Measurements from ENCODE around the gene SLC25A29.

The SLC25A29 gene

GRCh38 chr14:100292776-100293461, 13.3 kb downstream of the SLC25A29 start:
- H3K36me3 Mint-ChIP-seq (ENCODE audit: low read depth), result peaks cover 16% of the 10 kb centered on the region
- peaks cover 3% of the 10 kb centered on the region for H3K27me3 Mint-ChIP-seq (ENCODE audit: low read depth)
- TF ChIP-seq, protein P1, sequence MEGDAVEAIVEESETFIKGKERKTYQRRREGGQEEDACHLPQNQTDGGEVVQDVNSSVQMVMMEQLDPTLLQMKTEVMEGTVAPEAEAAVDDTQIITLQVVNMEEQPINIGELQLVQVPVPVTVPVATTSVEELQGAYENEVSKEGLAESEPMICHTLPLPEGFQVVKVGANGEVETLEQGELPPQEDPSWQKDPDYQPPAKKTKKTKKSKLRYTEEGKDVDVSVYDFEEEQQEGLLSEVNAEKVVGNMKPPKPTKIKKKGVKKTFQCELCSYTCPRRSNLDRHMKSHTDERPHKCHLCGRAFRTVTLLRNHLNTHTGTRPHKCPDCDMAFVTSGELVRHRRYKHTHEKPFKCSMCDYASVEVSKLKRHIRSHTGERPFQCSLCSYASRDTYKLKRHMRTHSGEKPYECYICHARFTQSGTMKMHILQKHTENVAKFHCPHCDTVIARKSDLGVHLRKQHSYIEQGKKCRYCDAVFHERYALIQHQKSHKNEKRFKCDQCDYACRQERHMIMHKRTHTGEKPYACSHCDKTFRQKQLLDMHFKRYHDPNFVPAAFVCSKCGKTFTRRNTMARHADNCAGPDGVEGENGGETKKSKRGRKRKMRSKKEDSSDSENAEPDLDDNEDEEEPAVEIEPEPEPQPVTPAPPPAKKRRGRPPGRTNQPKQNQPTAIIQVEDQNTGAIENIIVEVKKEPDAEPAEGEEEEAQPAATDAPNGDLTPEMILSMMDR (IDR thresholded peaks at IDR 0.05; ENCODE audit: unreplicated experiment in 3 of 3), result no peak
- H3K27ac Mint-ChIP-seq, result no peak overlapping the region
- H3K9me3 Mint-ChIP-seq, result no peaks in the 10 kb centered on the region
- no peak overlapping the region for H3K4me3 Mint-ChIP-seq
- peaks cover 21% of the 10 kb centered on the region for H3K4me1 Mint-ChIP-seq

- Mint-ChIP-seq H3K36me3 (ENCODE audit: low read depth) (peaks cover 16% of the 10 kb centered on the region), H3K4me3 (no peak overlapping the region), H3K9me3 (no peaks in the 10 kb centered on the region), H3K4me1 (peaks cover 21% of the 10 kb centered on the region), H3K27me3 (ENCODE audit: low read depth) (peaks cover 3% of the 10 kb centered on the region), H3K27ac (no peak overlapping the region)
- TF ChIP-seq, protein P1 (IDR thresholded peaks at IDR 0.05; ENCODE audit: unreplicated experiment in 3 of 3), result no peak
Observed at GRCh38 chr14:100292301-100292775, 13.9 kb downstream of the SLC25A29 start.

- peaks cover 17% of the 10 kb centered on the region for H3K4me1 Mint-ChIP-seq
- H3K27me3 Mint-ChIP-seq (ENCODE audit: low read depth), result peaks cover 3% of the 10 kb centered on the region
- TF ChIP-seq, protein P1 (IDR thresholded peaks at IDR 0.05; ENCODE audit: unreplicated experiment in 3 of 3), result no peak
- H3K27ac Mint-ChIP-seq, result no peak overlapping the region
- H3K4me3 Mint-ChIP-seq, result no peak overlapping the region
- peaks cover 16% of the 10 kb centered on the region for H3K36me3 Mint-ChIP-seq (ENCODE audit: low read depth)
- no peaks in the 10 kb centered on the region for H3K9me3 Mint-ChIP-seq
Observed at GRCh38 chr14:100291305-100292075, 14.8 kb downstream of the SLC25A29 start.

- H3K27ac Mint-ChIP-seq, result no peak overlapping the region
- peaks cover 16% of the 10 kb centered on the region for H3K4me1 Mint-ChIP-seq
- peaks cover 12% of the 10 kb centered on the region for H3K36me3 Mint-ChIP-seq (ENCODE audit: low read depth)
- TF ChIP-seq, protein P1 (IDR thresholded peaks at IDR 0.05; ENCODE audit: unreplicated experiment in 3 of 3), result no peak
- no peaks in the 10 kb centered on the region for H3K9me3 Mint-ChIP-seq
- no peak overlapping the region for H3K4me3 Mint-ChIP-seq
- H3K27me3 Mint-ChIP-seq (ENCODE audit: low read depth), result peaks cover 3% of the 10 kb centered on the region
Observed at GRCh38 chr14:100290607-100291304, 15.5 kb downstream of the SLC25A29 start.

DNA sequence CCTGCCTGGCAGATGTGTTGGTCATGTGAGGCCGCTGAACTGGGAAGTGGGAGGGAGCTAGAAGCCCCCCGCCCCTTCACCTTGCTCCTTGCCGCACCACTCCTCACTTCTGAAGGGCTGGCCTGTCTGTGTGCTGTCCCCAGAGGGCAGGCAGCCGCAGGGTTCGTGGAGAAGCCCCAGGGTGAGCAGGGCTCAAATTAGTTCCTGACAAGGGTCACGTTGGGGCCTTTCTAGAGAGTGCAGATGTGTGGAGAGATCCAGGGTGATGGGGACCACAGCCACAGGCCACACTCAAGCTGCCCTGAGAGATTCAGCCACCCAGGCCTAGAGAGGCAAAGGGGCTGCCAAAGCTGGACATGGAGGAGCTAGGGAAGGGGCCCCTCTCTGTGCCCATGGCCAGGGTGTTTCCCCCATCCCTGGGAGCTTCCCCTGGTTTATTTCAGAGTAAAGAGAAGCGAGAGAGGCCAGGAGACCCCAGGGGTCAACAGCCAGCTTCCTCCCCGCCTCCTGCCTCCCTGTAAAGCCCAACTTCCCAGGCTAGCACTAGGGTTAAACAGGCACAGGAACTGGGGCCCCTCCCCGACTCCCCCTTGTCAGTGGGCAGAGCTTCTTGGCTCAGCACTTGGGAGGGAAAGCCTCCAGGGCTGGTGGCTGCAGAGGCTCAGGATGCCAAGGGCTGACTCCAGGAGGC, 16.2 kb downstream of the SLC25A29 start:
- no peak overlapping the region for H3K4me3 Mint-ChIP-seq
- peak overlapping the region in 1 of 3 experiments; percentile 58 for H3K27ac Mint-ChIP-seq
- TF ChIP-seq, protein P1 (IDR thresholded peaks at IDR 0.05; ENCODE audit: unreplicated experiment in 3 of 3), result no peak
- no peaks in the 10 kb centered on the region for H3K9me3 Mint-ChIP-seq
- peaks cover 3% of the 10 kb centered on the region for H3K27me3 Mint-ChIP-seq (ENCODE audit: low read depth)
- H3K36me3 Mint-ChIP-seq (ENCODE audit: low read depth), result peaks cover 12% of the 10 kb centered on the region
- H3K4me1 Mint-ChIP-seq, result peaks cover 16% of the 10 kb centered on the region

Data from nephron (organoid).